H9 (cell line): ENCODE measurements around the gene SZT2. TPM values are rescaled to one million over a fixed set of nuclear protein-coding genes. Genes with fewer than 3 reads are reported as not detected.

ENCODE experiments used
- DNase-seq: peaks from one replicate; pipeline ENCODE4 v3.0.0-alpha.2; 2017
- H2AFZ ChIP-seq: one replicate; pipeline ENCODE4 v1.6.1; 2013; ENCODE audit warnings: mild to moderate bottlenecking, low read length, control low read depth, moderate library complexity
- H2AK5ac ChIP-seq: 2 replicates; pipeline ENCODE4 v1.6.1; 2013; ENCODE audit warnings: low read length, control low read depth, mixed read lengths; ENCODE audit not compliant: insufficient read length
- H2BK120ac ChIP-seq: one replicate; pipeline ENCODE4 v1.6.1; 2013; ENCODE audit warnings: low read depth, mild to moderate bottlenecking, low read length, control low read depth, inconsistent platforms; ENCODE audit not compliant: poor library complexity, severe bottlenecking
- H2BK12ac ChIP-seq: 2 replicates; pipeline ENCODE4 v1.6.1; 2013; ENCODE audit warnings: low read length, control low read depth, mixed read lengths, low read depth; ENCODE audit not compliant: insufficient read length
- H2BK15ac ChIP-seq: 2 replicates; pipeline ENCODE4 v1.6.1; 2013; ENCODE audit warnings: low read depth, low read length, control low read depth
- H2BK20ac ChIP-seq: one replicate; pipeline ENCODE4 v1.6.1; 2013; ENCODE audit warnings: low read depth, mild to moderate bottlenecking, low read length, control low read depth, inconsistent platforms; ENCODE audit not compliant: poor library complexity, severe bottlenecking
- H2BK5ac ChIP-seq: 2 replicates; pipeline ENCODE4 v1.6.1; 2013; ENCODE audit warnings: low read length, control low read depth, mixed read lengths; ENCODE audit not compliant: insufficient read length
- H3K14ac ChIP-seq: 2 replicates; pipeline ENCODE4 v1.6.1; 2013; ENCODE audit warnings: low read length, control low read depth; ENCODE audit not compliant: insufficient read depth
- H3K18ac ChIP-seq: 2 replicates; pipeline ENCODE4 v1.6.1; 2013; ENCODE audit warnings: low read depth, mild to moderate bottlenecking, mixed read lengths, low read length, control low read depth; ENCODE audit not compliant: insufficient read length
- H3K23ac ChIP-seq: 2 replicates; pipeline ENCODE4 v1.6.1; 2013; ENCODE audit warnings: low read length, control low read depth, mixed read lengths, low read depth; ENCODE audit not compliant: insufficient read length
- H3K23me2 ChIP-seq: 2 replicates; pipeline ENCODE4 v1.6.1; 2013; ENCODE audit warnings: low read depth, mild to moderate bottlenecking, mixed read lengths, low read length, control low read depth; ENCODE audit not compliant: insufficient read length, poor library complexity, severe bottlenecking
- H3K27ac ChIP-seq: 2 replicates; pipeline ENCODE4 v1.5.1; 2013; ENCODE audit warnings: low read length, control low read depth, mixed read lengths, low read depth; ENCODE audit not compliant: insufficient read length
- H3K27me3 ChIP-seq: 2 replicates; pipeline ENCODE4 v1.6.1; 2013; ENCODE audit warnings: low read length, control low read depth, inconsistent platforms; ENCODE audit not compliant: insufficient read depth
- H3K4ac ChIP-seq: 2 replicates; pipeline ENCODE4 v1.6.1; 2013; ENCODE audit warnings: low read depth, mild to moderate bottlenecking, control low read depth, inconsistent platforms, low read length, moderate library complexity
- H3K4me1 ChIP-seq: 2 replicates; pipeline ENCODE4 v1.6.1; 2013; ENCODE audit warnings: low read length, control low read depth, inconsistent platforms; ENCODE audit not compliant: insufficient read depth
- H3K4me2 ChIP-seq: 2 replicates; pipeline ENCODE4 v1.6.1; 2013; ENCODE audit warnings: low read length, control low read depth, mixed read lengths; ENCODE audit not compliant: insufficient read length, insufficient read depth
- H3K56ac ChIP-seq: 2 replicates; pipeline ENCODE4 v1.6.1; 2013; ENCODE audit warnings: low read depth, mild to moderate bottlenecking, mixed read lengths, low read length, control low read depth; ENCODE audit not compliant: insufficient read length
- H3K79me1 ChIP-seq: 2 replicates; pipeline ENCODE4 v1.6.1; 2013; ENCODE audit warnings: low read depth, mild to moderate bottlenecking, moderate library complexity, low read length, control low read depth, inconsistent platforms; ENCODE audit not compliant: insufficient read depth, poor library complexity, severe bottlenecking
- H3K79me2 ChIP-seq: 2 replicates; pipeline ENCODE4 v1.6.1; 2013; ENCODE audit warnings: low read length, control low read depth, inconsistent platforms; ENCODE audit not compliant: insufficient read depth
- H3K9ac ChIP-seq: 2 replicates; pipeline ENCODE4 v1.6.1; 2013; ENCODE audit warnings: low read length, control low read depth, mixed read lengths; ENCODE audit not compliant: insufficient read length; ENCODE audit errors: extremely low read depth
- H3K9me3 ChIP-seq: one replicate; pipeline ENCODE4 v1.6.1; 2013; ENCODE audit warnings: low read depth, low read length, inconsistent platforms; ENCODE audit not compliant: control insufficient read depth
- H3T11ph ChIP-seq: one replicate; pipeline ENCODE4 v1.6.1; 2013; ENCODE audit warnings: mild to moderate bottlenecking, low read length, control low read depth, inconsistent platforms
- H4K20me1 ChIP-seq: one replicate; pipeline ENCODE4 v1.6.1; 2013; ENCODE audit not compliant: control insufficient read depth, insufficient read length, insufficient read depth
- H4K5ac ChIP-seq: 2 replicates; pipeline ENCODE4 v1.6.1; 2013; ENCODE audit warnings: low read depth, mild to moderate bottlenecking, mixed read lengths, low read length, control low read depth; ENCODE audit not compliant: insufficient read length
- H4K8ac ChIP-seq: replicated peaks from 2 replicates; pipeline ENCODE4 v1.6.1; 2013; ENCODE audit warnings: low read length, control low read depth, mixed read lengths, low read depth; ENCODE audit not compliant: insufficient read length
- H4K91ac ChIP-seq: 2 replicates; pipeline ENCODE4 v1.6.1; 2013; ENCODE audit warnings: low read depth, mild to moderate bottlenecking, moderate library complexity, mixed read lengths, low read length, control low read depth; ENCODE audit not compliant: insufficient read length
- H3K27ac Mint-ChIP-seq, 3 experiments: 2 replicates in 2 of 3; 3 replicates in 1 of 3; pipeline ENCODE4 v1.8.0; 2020 to 2021; ENCODE audit warnings: mixed read lengths in 3 of 3, mild to moderate bottlenecking in 1 of 3, moderate library complexity in 1 of 3
- H3K27me3 Mint-ChIP-seq: 2 replicates; pipeline ENCODE4 v1.8.0; 2021; ENCODE audit warnings: low read depth, mild to moderate bottlenecking, moderate library complexity, mixed read lengths
- H3K36me3 Mint-ChIP-seq, 3 experiments: 2 replicates in 2 of 3; 3 replicates in 1 of 3; pipeline ENCODE4 v1.8.0; 2020 to 2021; ENCODE audit warnings: low read depth in 3 of 3, mixed read lengths in 3 of 3; ENCODE audit not compliant: insufficient read depth in 1 of 3
- H3K4me1 Mint-ChIP-seq, 2 experiments: 2 replicates each; pipeline ENCODE4 v1.8.0; 2020; ENCODE audit warnings: mixed read lengths in 2 of 2
- H3K4me3 Mint-ChIP-seq, 2 experiments: 2 replicates in 1 of 2; 3 replicates in 1 of 2; pipeline ENCODE4 v1.8.0; 2020 to 2021; ENCODE audit warnings: mild to moderate bottlenecking in 2 of 2, mixed read lengths in 2 of 2, moderate library complexity in 1 of 2
- H3K9me3 Mint-ChIP-seq, 2 experiments: 2 replicates in 1 of 2; 3 replicates in 1 of 2; pipeline ENCODE4 v1.8.0; 2020; ENCODE audit warnings: mild to moderate bottlenecking in 2 of 2, mixed read lengths in 2 of 2, moderate library complexity in 1 of 2
- CTCF ChIP-seq: fragments of 200-600 bp; sonication (generic); conservative IDR thresholded peaks from 3 replicates; pipeline ENCODE4 v1.8.0; 2021; ENCODE audit warnings: antibody characterized with exemption, mild to moderate bottlenecking
- WGBS: extraction: QIAGEN DNeasy Blood & Tissue Kit; methylation state at CpG from one replicate; pipeline ENCODE4 v1.1.7; 2013; ENCODE audit warnings: missing lambda C conversion rate, low lambda C conversion rate, mixed read lengths; ENCODE audit not compliant: insufficient read length; ENCODE audit errors: extremely low coverage; 5-methylcytosine and 5-hydroxymethylcytosine counted together
- total RNA-seq: library from RNA; stranded (reverse); gene quantifications from 2 replicates; pipeline ENCODE4 v1.2.1, GENCODE V29; 2021

SZT2 gene
- total RNA-seq, 1 experiment from 2014 or later, result 16.8 TPM

- Mint-ChIP-seq H3K27ac (no peak overlapping the region), H3K4me1 (peaks cover 9 to 10% of the 10 kb centered on the region in 2 experiments), H3K4me3 (no peak overlapping the region), H3K36me3 (peaks cover 11 to 67% (median 46%) of the 10 kb centered on the region in 3 experiments; a peak in 6 of 7 replicates), H3K9me3 (no peaks in the 10 kb centered on the region), H3K27me3 (no peaks in the 10 kb centered on the region)
- Histone ChIP-seq H3K4me1 (no peaks in the 10 kb centered on the region; the same call in 1 of the 2 replicates), H3K27ac (no peak overlapping the region), H4K91ac (no peak overlapping the region), H3K4ac (no peak overlapping the region), H4K20me1 (no peaks in the 10 kb centered on the region), H3K4me2 (no peak overlapping the region), H2BK15ac (no peak overlapping the region), H2BK20ac (no peak overlapping the region), H2AK5ac (no peak overlapping the region), H2BK12ac (no peak overlapping the region), H3K9ac (no peak overlapping the region), H2BK120ac (no peak overlapping the region), H3K23ac (no peak overlapping the region), H3K9me3 (no peaks in the 10 kb centered on the region), H3K18ac (no peak overlapping the region), H3K27me3 (no peaks in the 10 kb centered on the region), H3K79me1 (no peaks in the 10 kb centered on the region), H2BK5ac (no peak overlapping the region), H4K8ac (no peak overlapping the region), H3K56ac (no peak overlapping the region), H3K14ac (no peak overlapping the region), H4K5ac (no peak overlapping the region), H3K79me2 (no peaks in the 10 kb centered on the region), H2AFZ (no peak overlapping the region), H3T11ph (no peak overlapping the region), H3K23me2 (no peaks in the 10 kb centered on the region)
- WGBS, result no CpG with 5 or more reads among the region's 16 CpGs
- no peak for TF ChIP-seq CTCF
- no peak for DNase-seq
Observed at GRCh38 chr1:43422995-43423671, 33.4 kb downstream of the SZT2 start.
